HepG2 (cell line): ENCODE results near the gene TSTD2. TPM values are rescaled to one million over a fixed set of nuclear protein-coding genes. Genes with fewer than 3 reads are reported as not detected.
A peak's percentile ranks its signal among the peaks of the same experiment; 100 is the strongest.

Experiments
- AHR ChIP-seq: IDR thresholded peaks from 2 replicates; pipeline ENCODE4 v1.6.1; 2018; ENCODE audit warnings: missing genetic modification reagents, missing compliant biosample characterization
- ATF7-NPFF ChIP-seq: sonication (generic); formaldehyde crosslinking; IDR thresholded peaks from 2 replicates; pipeline ENCODE4 v1.8.1; 2023; ENCODE audit warnings: mild to moderate bottlenecking, low read depth, missing genetic modification reagents, moderate library complexity
- CHCHD3 ChIP-seq: sonication (generic); formaldehyde crosslinking; IDR thresholded peaks from 2 replicates; pipeline ENCODE4 v1.8.0; 2022; ENCODE audit warnings: mild to moderate bottlenecking, missing genetic modification reagents, moderate library complexity
- HDAC1 ChIP-seq: sonication (generic); formaldehyde crosslinking; IDR thresholded peaks from 2 replicates; pipeline ENCODE4 v1.5.1; 2020; ENCODE audit warnings: mild to moderate bottlenecking, missing genetic modification reagents
- HMGXB3 ChIP-seq: sonication (generic); formaldehyde crosslinking; IDR thresholded peaks from 2 replicates; pipeline ENCODE4 v1.4.0; 2020; ENCODE audit warnings: missing genetic modification reagents, borderline replicate concordance
- IRX3 ChIP-seq: sonication (generic); formaldehyde crosslinking; IDR thresholded peaks from 2 replicates; pipeline ENCODE4 v1.8.1; 2023; ENCODE audit warnings: mild to moderate bottlenecking, low read depth, missing genetic modification reagents, borderline replicate concordance
- PAXIP1 ChIP-seq: sonication (generic); formaldehyde crosslinking; conservative IDR thresholded peaks from 2 replicates; pipeline ENCODE4 v1.4.0; 2020; ENCODE audit warnings: mild to moderate bottlenecking, missing genetic modification reagents, moderate library complexity
- SALL2 ChIP-seq: sonication (generic); formaldehyde crosslinking; IDR thresholded peaks from 2 replicates; pipeline ENCODE4 v1.8.1; 2023; ENCODE audit warnings: mild to moderate bottlenecking, missing genetic modification reagents, inconsistent platforms
- SMAD1 ChIP-seq: sonication (generic); formaldehyde crosslinking; IDR thresholded peaks from 2 replicates; pipeline ENCODE4 v1.4.0; 2020; ENCODE audit warnings: missing genetic modification reagents, low read depth, mild to moderate bottlenecking, borderline replicate concordance
- TAF1 ChIP-seq: sonication (generic); formaldehyde crosslinking; IDR thresholded peaks from 2 replicates; pipeline ENCODE4 v1.4.0; 2020; ENCODE audit warnings: missing genetic modification reagents
- TFE3 ChIP-seq: IDR thresholded peaks from 2 replicates; pipeline ENCODE4 v1.6.1; 2016
- ZBTB38 ChIP-seq: sonication (generic); formaldehyde crosslinking; IDR thresholded peaks from 2 replicates; pipeline ENCODE4 v1.5.1; 2020; ENCODE audit warnings: mild to moderate bottlenecking, missing genetic modification reagents
- ZMAT3 ChIP-seq: sonication (generic); formaldehyde crosslinking; conservative IDR thresholded peaks from 2 replicates; pipeline ENCODE4 v1.7.0; 2021; ENCODE audit warnings: missing genetic modification reagents
- ZNF414 ChIP-seq: sonication (generic); formaldehyde crosslinking; IDR thresholded peaks from 2 replicates; pipeline ENCODE4 v1.5.0; 2020; ENCODE audit warnings: missing genetic modification reagents
- polyA plus RNA-seq, 8 experiments: library from polyadenylated mRNA; depleted of rRNA in 3 of 8; stranded (reverse) in 7 of 8; unstranded in 1 of 8; fragments of >200 nt; fragmentation: Illumina TruSeq in 4 of 8; extraction: Trizol in 4 of 8; gene quantifications; 2 replicates each; pipeline versions ENCODE4 v1.2.1 to v1.2.3, GENCODE V29; 2011 to 2016; ENCODE audit warnings: low read depth in 4 of 8, missing spikeins in 1 of 8, mixed read lengths in 1 of 8; ENCODE audit not compliant: insufficient read depth in 1 of 8
- total RNA-seq, 5 experiments: library from RNA; depleted of rRNA; stranded (reverse); fragments of >200 nt; fragmentation: Illumina TruSeq; extraction: Trizol; gene quantifications; 2 replicates each; pipeline ENCODE4 v1.2.3, GENCODE V29; 2016; ENCODE audit warnings: low read depth in 1 of 5

The TSTD2 gene
- total and polyA plus RNA-seq, 2 of the 13 experiments (the other 11 are each of a cell fraction or from before 2014, with no cell fraction given): 16.0 to 23.1 TPM

GRCh38 chr9:97633859-97634490 is 807 bp upstream of the TSTD2 start (continued):
- 0 out of 2 replicates have a peak, but pooled peaks have one; percentile 5 for TF ChIP-seq TFE3 (CRISPR knock-in tag)
- peak; percentile 35; the same call in 1 of the 2 replicates for TF ChIP-seq ZNF414 (CRISPR knock-in tag)
- no peak for TF ChIP-seq HMGXB3 (CRISPR knock-in tag)
- TF ChIP-seq ZBTB38 (CRISPR knock-in tag): 0 out of 2 replicates have a peak, but pooled peaks have one; percentile 5
- TF ChIP-seq TAF1 (CRISPR knock-in tag): peak; percentile 11; the same call in 1 of the 2 replicates
- TF ChIP-seq SALL2 (CRISPR knock-in tag): no peak
- peak; percentile 64; the same call in 1 of the 2 replicates for TF ChIP-seq AHR
- TF ChIP-seq SMAD1 (CRISPR knock-in tag): peak; percentile 55; the same call in 1 of the 2 replicates
- peak; percentile 25; the same call in 1 of the 2 replicates for TF ChIP-seq CHCHD3 (CRISPR knock-in tag)
- no peak for TF ChIP-seq PAXIP1 (CRISPR knock-in tag)
- TF ChIP-seq IRX3 (CRISPR knock-in tag): peak; percentile 44; the same call in 1 of the 2 replicates
- peak; percentile 69; the same call in 1 of the 2 replicates for TF ChIP-seq ATF7-NPFF
- 0 out of 2 replicates have a peak, but pooled peaks have one; percentile 2 for TF ChIP-seq ZMAT3 (CRISPR knock-in tag)
- no peak for TF ChIP-seq HDAC1 (CRISPR knock-in tag)
